NCI-H345 (cell line): Measurements from ENCODE around the gene DHRS9.

ENCODE experiments used
- DNase-seq: peaks from one replicate; lab custom pipeline; 2025; lab: John Stamatoyannopoulos, UW

The DHRS9 gene

GRCh38 chr2:169065864-169066517 lies 3.4 kb upstream of the DHRS9 start:
- DNase-seq, result no peak

DNA sequence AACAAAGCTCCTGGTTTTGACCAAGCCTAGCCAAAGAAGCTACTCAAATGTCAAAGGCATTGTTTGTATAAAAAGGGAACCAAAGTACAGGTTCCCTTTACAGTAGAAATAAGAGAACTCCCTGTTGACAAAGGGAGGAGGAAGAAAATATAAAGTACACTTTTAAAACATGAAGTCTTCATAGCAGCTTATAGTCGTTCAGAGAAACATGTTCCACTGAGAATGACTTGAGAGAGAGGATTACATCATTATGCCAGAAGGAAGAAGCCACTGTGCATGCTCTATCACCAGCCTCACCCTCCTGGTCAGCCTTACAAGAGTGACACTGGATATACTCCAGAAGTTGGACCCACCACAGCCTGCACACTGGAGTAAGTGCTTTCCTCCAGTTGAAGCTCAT lies 2.5 kb upstream of the DHRS9 start:
- DNase-seq, result no peak

- DNase-seq, result no peak
Measured at GRCh38 chr2:169069833-169070232, 470 bp downstream of the DHRS9 start.

GRCh38 chr2:169071455-169071854 lies 2.1 kb downstream of the DHRS9 start:
- DNase-seq, result no peak

DNA sequence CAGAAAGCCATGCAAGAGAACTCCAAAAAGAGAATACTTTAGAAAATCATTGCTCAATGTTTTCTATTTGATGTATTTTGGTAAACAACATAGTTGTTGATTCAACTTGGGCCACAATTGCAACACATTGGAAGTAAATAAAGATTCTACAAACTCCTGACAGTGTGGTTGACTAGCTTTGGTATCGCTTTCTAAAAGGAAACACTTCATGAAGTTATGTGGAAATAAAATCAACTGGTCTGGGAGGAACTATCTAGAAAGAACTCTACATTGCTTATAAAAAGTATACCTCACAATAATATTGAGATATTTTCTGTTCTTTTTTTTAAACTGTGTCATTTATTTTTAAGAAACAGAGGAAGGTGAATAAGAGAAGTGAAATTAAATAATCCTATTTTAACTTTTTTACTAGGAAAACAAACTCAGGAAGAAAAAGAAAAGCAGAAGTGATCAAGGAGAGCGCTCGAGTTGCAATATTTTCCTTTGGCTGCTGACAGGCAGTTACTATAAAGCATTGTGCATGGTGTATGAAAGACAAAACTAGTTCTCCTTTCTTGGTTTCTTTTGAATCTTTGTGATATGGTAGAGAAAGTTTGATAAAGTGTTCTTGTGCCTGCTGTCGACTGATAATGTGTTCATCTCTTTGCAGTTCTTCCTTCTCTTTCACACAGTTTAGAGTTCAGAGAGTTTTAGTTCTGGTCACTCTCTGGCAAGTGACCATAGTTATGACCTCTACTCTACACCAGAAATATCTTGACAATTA lies 3.0 kb downstream of the DHRS9 start:
- no peak for DNase-seq

DNA sequence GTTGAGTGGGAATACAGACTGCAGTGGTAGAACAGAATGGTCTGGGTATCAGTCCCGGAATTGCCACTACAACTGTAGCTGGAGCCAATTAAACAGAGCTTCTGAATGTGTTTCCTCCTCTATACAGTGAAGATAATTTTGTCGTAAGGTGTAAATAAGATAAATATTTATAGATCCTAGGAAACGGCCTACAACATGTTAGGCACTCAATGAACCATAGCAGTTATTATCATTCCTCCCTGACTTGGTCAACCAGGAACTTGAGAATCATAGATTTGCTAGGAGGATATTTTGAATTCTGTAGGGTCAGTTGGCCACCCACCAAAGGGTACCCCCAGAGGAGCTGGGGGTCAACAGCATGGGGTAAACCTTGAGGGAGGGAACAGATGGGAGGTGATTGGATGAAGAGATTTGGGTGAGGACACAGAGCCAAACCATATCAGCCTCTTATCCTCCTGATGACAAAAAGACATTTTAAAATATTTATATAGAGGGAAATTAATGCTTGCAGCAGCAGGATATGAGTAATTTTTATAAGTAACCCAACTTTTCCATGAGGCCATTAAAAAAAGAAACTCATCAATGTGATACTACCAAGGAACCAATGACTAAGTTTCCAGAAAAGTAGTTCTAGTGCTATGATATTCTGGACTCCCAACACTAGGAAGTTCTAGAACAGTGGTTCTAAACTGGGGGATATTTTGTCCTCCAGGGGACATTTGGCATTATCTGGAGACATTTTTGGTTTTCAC lies 4.0 kb downstream of the DHRS9 start:
- DNase-seq, result no peak

- DNase-seq, result no peak
Measured at GRCh38 chr2:169073963-169074751, 4.8 kb downstream of the DHRS9 start.

DNA sequence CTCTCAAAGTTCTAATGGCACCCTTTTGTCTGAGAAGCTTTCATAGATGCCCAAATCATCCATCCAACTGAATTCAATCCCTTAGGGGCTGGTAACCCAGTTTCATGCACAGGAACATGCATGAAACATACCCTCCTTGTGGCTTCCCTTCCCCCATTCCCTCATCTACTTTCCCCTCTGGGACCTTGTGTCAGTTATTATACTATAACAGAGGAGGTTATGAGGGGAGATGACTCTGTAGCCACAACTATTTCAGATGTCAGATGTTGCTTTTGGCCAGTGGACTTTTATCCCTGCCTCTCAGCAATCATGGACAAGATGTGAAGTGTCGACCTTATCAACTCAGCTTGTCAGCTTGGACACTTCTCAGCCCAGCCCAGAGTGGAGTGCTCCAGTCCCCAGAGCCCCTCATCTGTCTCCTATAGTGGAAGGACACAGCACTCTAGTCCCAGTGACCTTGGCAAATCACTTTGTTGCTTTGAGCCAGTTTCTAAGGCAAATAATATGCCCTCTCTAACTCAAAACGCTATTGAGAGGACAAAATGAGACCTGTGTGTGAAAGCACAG lies 8.4 kb downstream of the DHRS9 start:
- no peak for DNase-seq

DNA sequence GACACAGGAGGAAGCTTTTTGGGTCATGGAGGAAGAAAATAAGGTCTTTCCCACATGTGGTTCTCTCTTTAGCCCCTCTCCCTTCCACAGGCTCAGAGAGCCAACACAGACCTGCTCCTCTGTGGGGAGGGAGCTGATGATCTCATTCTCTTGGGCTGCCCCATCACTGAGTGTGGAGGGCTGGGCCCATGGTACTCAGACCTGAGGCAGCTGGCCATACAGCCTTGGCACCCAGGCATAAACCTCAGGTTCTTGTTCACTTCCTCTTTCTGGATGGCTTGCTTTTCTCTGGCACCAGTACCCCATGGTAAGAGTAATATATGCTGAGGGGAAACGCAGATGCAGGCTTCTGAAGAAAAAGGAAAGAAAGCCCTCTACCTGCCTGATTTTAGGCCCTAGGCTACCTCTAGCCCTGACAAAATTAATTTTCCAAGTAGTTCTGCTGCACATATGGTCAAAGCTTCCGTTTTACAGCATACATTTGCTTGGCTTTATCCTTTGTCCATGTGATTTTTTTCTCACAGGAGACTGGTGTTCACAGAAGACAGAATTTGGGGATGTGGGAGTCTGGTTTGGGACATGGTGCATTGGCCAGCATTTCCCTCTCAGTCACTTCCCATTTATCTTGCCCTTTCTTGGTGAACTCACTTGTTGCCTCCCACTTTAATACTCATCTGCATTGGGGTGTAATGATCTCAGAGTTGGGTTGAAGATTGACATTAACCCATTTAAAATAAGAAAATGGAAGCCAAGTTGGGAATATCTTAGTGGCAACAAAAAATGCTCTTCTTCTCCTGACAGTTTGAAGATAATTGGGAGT lies 11.1 kb downstream of the DHRS9 start:
- DNase-seq, result no peak

GRCh38 chr2:169081551-169081950 lies 12.2 kb downstream of the DHRS9 start:
- DNase-seq, result no peak

- no peak for DNase-seq
Measured at GRCh38 chr2:169082995-169083394, 13.6 kb downstream of the DHRS9 start.

DNA sequence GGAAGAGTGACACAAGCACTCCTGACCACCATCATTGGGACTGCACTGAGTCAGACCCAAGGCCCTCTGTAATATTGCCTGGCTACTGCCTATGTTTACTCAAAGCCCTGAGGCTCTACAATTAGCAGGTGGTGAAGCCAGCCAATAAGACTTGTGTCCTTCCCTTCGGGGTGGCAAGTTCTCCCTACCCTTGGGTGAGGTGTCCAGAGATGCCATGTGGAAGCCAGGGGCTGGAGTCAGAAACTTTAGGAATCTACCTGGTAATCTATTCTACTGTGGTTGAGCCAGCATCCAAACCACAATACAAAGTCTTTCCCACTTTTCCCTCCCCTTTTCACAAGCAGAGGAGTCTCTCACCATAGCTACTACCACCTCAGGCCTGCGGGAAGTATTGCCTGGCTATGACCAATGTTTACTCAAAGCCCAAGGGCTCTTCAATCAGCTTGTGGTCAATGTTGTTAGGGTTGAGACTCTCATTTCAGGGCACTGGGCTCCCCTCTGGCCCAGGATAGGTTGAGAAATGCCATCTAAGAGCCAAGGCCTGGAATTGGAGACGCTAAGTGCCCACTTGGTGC lies 17.6 kb downstream of the DHRS9 start:
- no peak for DNase-seq

- DNase-seq, result no peak
Measured at GRCh38 chr2:169087757-169088379, 18.5 kb downstream of the DHRS9 start.

GRCh38 chr2:169089182-169089581 lies 19.8 kb downstream of the DHRS9 start:
- no peak for DNase-seq

DNA sequence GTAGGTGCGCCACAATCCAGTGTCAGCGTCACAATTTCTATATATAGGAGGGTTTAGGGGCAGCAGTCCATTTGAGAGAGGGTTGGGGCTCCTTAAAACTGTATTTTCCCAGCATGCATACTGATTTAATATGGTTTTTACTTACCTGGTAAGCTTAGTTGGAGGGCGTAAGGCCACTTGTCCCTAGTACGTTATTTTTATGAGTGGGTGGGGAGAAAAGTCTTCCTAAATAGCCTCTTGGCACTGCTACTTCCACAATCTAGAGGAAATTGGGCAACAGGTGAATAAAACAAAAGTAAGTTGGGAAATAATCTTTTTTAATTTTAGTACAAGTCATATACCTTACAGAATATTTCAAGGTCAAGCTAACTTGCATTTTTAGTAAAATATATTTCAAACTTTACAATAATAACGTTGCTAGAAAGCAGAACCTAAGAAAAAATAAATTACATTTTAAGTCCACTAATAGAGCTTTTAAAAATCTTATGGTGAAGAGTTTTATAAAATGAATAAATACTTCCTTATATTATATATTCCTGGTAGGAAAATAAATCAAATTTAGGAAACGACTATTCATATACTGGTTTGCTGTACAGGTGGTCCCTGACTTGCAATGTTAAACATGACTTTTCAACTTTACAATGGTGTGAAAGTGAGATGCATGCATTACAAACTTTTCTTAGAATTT lies 20.9 kb downstream of the DHRS9 start:
- no peak for DNase-seq

GRCh38 chr2:169091256-169091655 lies 21.9 kb downstream of the DHRS9 start:
- no peak for DNase-seq

DNA sequence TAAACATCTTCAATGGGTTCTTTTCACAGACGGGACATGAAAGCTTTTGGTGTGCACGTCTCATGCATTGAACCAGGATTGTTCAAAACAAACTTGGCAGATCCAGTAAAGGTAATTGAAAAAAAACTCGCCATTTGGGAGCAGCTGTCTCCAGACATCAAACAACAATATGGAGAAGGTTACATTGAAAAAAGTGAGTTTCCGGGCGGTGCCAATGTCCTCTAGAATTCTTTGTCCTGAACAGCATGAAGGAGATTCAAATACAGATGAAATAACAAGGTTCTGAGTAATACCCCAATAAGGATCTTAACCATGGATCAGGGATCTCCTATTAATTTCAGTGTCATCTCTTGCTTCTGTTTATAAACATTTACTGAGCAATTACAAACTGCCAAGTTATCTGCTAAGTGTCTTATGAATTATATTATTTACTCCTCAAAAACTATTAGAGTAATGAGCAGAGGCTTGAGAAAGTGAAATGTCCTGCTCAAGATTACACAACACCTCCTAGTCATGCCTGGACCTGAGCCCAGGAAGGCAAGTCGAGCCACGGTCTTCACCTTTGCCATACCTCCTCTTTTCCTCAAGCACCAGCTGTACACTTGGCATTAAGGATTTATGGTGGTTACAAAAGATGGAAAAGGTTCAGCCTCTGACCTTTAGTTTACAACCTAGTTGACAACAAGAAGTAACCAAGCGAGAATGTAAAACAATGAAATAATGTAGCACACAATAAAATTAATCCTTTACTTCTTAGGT lies 22.6 kb downstream of the DHRS9 start:
- DNase-seq, result no peak

GRCh38 chr2:169093535-169093934 lies 24.2 kb downstream of the DHRS9 start:
- DNase-seq, result no peak

GRCh38 chr2:169094676-169095075 lies 25.3 kb downstream of the DHRS9 start:
- DNase-seq, result no peak
